Right cardiac atrium (tissue), 5 donors: ENCODE results near the gene LITAFD. TPM values are rescaled to one million over a fixed set of nuclear protein-coding genes. Genes with fewer than 3 reads are reported as not detected.

Source experiments
- ATAC-seq, 2 donors: fragments of 200-7000 bp; cut with Tn5 transposase; one replicate each; pipeline versions ENCODE4 v1.8.0 to v1.9.1; 2020; ENCODE audit warnings: moderate library complexity in 2 of 2, mild to moderate bottlenecking in 1 of 2
- DNase-seq, 3 donors: peaks; one replicate each; pipeline ENCODE4 v3.0.0-alpha.2; 2020
- H3K27ac ChIP-seq: one replicate; pipeline ENCODE4 v1.5.1; 2013; ENCODE audit warnings: mild to moderate bottlenecking, low read length, control low read depth, moderate library complexity
- H3K27me3 ChIP-seq: one replicate; pipeline ENCODE4 v1.6.1; 2013; ENCODE audit not compliant: control insufficient read depth, insufficient read depth
- H3K4me1 ChIP-seq: one replicate; pipeline ENCODE4 v1.6.1; 2013; ENCODE audit warnings: low read length; ENCODE audit not compliant: control insufficient read depth, insufficient read depth
- H3K4me3 ChIP-seq: one replicate; pipeline ENCODE4 v1.5.1; 2013; ENCODE audit warnings: low read length, control low read depth
- H3K9me3 ChIP-seq: one replicate; pipeline ENCODE4 v1.6.1; 2013; ENCODE audit warnings: low read length; ENCODE audit not compliant: control insufficient read depth
- WGBS: extraction: QIAGEN DNeasy Blood & Tissue Kit; methylation state at CpG from one replicate; pipeline ENCODE4 v1.1.7; 2013; 5-methylcytosine and 5-hydroxymethylcytosine counted together
- intact Hi-C, 4 donors: fragments of 100-400 bp; cut with DNase I; formaldehyde crosslinking; loops; one replicate each; pipeline versions ENCODE4 v1.11.0 to v1.14.0; 2022 to 2023
- polyA plus RNA-seq: library from polyadenylated mRNA; stranded (reverse); fragments of 200-250 nt; gene quantifications from one replicate; pipeline ENCODE4 v1.2.3, GENCODE V29; 2013
- total RNA-seq, 4 donors: library from RNA; stranded (reverse); fragmentation: NEBNext Ultra II Directional; extraction: Animal tissue kit (Norgen Biotek cat#: 25700); gene quantifications; one replicate each; pipeline ENCODE4 v1.2.1, GENCODE V29; 2021
- donor health status: healthy with polysubstance abuse.
- donor health status: DM: no; HTN: yes; CAD: no.
- donor health status: DM: no; HTN: no; CAD: no.
- donor health status: DM: no; HTN: yes; CAD: no; lungs with severe emphysema.
- donor health status: DM: yes; HTN: yes; CAD: no.

The LITAFD gene
- total and polyA plus RNA-seq, 5 donors, result not detected

DNA sequence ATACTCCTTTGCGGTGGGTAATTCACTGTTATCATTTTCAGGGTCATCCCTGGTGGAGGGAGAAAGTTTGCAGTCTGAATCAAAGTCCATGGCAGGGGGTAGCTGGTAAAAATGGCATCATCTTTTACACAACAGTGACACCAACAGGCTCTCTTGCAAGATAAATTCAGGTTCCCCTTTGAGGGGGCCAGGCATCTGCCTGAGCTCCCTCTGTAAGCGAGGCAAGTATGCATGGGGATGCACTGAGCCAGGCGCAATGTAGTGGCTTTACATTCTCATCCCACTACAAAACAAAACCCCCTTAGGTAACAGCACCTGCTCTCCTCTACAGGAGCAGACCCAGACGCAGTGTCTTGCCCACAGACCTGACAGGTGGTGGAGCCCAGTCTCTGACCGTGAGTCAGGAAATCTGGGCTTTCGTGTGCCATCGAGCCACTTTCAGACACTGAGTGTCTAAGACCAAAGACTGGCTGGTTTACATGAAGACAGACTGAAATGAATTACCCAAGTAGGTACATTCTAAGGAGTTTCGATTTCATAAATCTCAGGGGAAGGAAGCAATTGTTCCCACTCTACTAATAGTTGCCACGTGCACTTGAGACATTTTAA, 17.7 kb downstream of the LITAFD start:
- no peaks in the 10 kb centered on the region for H3K9me3 ChIP-seq
- no peak overlapping the region for H3K4me3 ChIP-seq
- no peaks in the 10 kb centered on the region for H3K4me1 ChIP-seq
- no peak overlapping the region for H3K27ac ChIP-seq
- ATAC-seq (no peak), DNase-seq (no peak)
- intact Hi-C loops, result no loop called here
- no peaks in the 10 kb centered on the region for H3K27me3 ChIP-seq
- 85% methylated on average over 9 of the region's 9 CpGs for WGBS

GRCh38 chr16:8900343-8900742, 18.2 kb downstream of the LITAFD start:
- DNase-seq, result no peak
- H3K27me3 ChIP-seq, result no peaks in the 10 kb centered on the region
- intact Hi-C loops, result no loop called here
- no peak for ATAC-seq
- H3K4me3 ChIP-seq, result no peak overlapping the region
- 74% methylated on average over 5 of the region's 5 CpGs for WGBS
- H3K4me1 ChIP-seq, result no peaks in the 10 kb centered on the region
- no peak overlapping the region for H3K27ac ChIP-seq
- no peaks in the 10 kb centered on the region for H3K9me3 ChIP-seq

- Histone ChIP-seq H3K9me3 (no peaks in the 10 kb centered on the region), H3K27ac (no peak overlapping the region), H3K4me1 (no peaks in the 10 kb centered on the region), H3K4me3 (no peak overlapping the region), H3K27me3 (no peaks in the 10 kb centered on the region)
- DNase-seq (no peak), ATAC-seq (no peak)
- intact Hi-C loops, result no loop called here
- WGBS, result 78% methylated on average over 13 of the region's 13 CpGs
Measured at GRCh38 chr16:8901320-8901861, 19.2 kb downstream of the LITAFD start.

GRCh38 chr16:8903004-8903403, 20.9 kb downstream of the LITAFD start:
- intact Hi-C loops, result no loop called here
- no peaks in the 10 kb centered on the region for H3K4me1 ChIP-seq
- H3K9me3 ChIP-seq, result no peaks in the 10 kb centered on the region
- H3K27me3 ChIP-seq, result no peaks in the 10 kb centered on the region
- DNase-seq, result no peak
- H3K4me3 ChIP-seq, result no peak overlapping the region
- WGBS, result 93% methylated on average over 9 of the region's 9 CpGs
- no peak for ATAC-seq
- no peak overlapping the region for H3K27ac ChIP-seq

DNA sequence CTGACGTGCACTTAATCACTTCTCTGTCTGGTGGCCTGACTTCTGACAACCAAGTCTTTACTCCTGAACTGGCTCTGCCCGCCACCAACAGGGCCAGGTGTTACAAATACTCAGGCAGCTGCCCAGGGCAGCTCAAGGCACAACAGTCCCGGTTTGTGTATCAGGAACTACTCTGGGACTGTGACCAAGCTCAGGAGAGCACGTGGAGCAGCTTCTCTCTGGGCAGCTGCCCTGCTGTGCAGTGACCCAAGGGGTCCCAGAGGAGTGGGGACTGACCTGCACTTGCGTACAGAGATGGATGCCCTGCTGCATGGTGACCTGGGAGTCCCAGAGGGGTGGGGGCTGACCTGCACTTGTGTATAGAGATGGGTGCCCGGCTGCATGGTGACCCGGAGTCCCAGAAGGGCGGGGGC, 21.9 kb downstream of the LITAFD start:
- H3K27me3 ChIP-seq, result no peaks in the 10 kb centered on the region
- H3K27ac ChIP-seq, result no peak overlapping the region
- ATAC-seq (peak in 1 of 2 donors; percentile 29), DNase-seq (no peak)
- intact Hi-C loops, result no loop called here
- H3K4me1 ChIP-seq, result no peaks in the 10 kb centered on the region
- no peak overlapping the region for H3K4me3 ChIP-seq
- H3K9me3 ChIP-seq, result no peaks in the 10 kb centered on the region
- WGBS, result 90% methylated on average over 8 of the region's 8 CpGs

GRCh38 chr16:8905168-8905762, 23.1 kb downstream of the LITAFD start:
- ATAC-seq, result no peak
- Histone ChIP-seq H3K27me3 (no peaks in the 10 kb centered on the region), H3K9me3 (no peaks in the 10 kb centered on the region), H3K4me3 (no peak overlapping the region), H3K4me1 (no peaks in the 10 kb centered on the region), H3K27ac (no peak overlapping the region)
- 76% methylated on average over 13 of the region's 13 CpGs for WGBS
- DNase-seq, result no peak
- intact Hi-C loops, result no loop called here

DNA sequence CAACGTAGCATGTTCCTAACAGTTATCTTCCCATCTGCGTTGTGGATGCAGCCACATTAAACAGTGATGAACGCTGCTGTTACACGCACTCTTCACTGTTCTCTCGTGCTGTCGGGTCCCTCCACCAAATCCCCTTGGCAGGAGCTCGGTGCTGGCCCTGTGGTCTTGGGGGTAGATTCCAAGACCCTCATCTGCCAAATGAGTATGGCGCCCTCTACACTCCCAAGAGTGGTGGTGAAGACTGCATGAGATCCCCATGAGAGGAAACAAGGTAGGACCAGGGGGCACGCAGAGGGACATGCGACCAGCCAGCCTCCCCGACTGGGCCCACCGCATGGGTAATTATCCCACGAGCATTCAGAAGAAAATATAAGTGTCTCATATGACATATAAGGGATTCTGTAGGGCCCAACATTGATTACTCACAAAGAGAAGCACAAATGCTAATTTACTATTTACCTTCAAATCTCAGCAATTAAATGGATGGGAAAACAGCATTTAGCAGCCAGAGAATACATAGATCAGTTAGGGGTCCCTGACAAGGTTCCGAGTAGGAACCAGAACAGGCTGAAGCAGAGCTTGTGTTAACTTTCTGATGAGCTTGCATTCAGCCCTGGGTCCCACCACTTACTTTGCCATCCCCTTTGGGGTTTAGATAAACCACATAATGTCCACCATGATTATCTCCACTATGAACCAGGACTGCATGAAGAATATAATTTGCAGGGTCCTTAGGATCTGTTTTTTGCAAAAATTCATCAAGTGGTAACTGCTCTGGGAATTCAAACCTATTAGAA, 23.8 kb downstream of the LITAFD start:
- no peaks in the 10 kb centered on the region for H3K27me3 ChIP-seq
- H3K4me3 ChIP-seq, result no peak overlapping the region
- WGBS, result 83% methylated on average over 14 of the region's 14 CpGs
- ATAC-seq (no peak), DNase-seq (no peak)
- H3K9me3 ChIP-seq, result no peaks in the 10 kb centered on the region
- no peaks in the 10 kb centered on the region for H3K4me1 ChIP-seq
- H3K27ac ChIP-seq, result no peak overlapping the region
- intact Hi-C loops, result no loop called here

DNA sequence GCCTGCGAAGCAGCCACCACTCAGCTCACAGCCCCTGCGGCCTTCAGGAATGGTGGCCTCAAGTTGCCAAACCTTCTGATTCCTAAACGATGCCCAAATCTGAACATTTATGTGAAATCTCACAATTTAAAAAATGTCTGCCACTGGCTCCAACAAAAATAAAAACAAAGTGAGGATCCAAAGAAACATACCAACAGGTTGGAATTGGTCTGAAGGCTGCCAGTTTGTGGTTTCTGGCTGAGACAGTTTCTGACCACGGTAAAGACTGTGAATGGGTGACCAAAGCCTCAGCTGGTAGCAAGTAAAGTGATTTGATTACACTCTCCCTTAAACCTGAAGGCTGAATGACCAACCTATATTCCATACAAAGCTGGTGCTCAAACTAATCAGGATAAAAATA, 24.9 kb downstream of the LITAFD start:
- Histone ChIP-seq H3K27ac (no peak overlapping the region), H3K4me3 (no peak overlapping the region), H3K4me1 (no peaks in the 10 kb centered on the region), H3K27me3 (no peaks in the 10 kb centered on the region), H3K9me3 (no peaks in the 10 kb centered on the region)
- ATAC-seq (no peak), DNase-seq (no peak)
- intact Hi-C loops, result no loop called here
- 80% methylated on average over 4 of the region's 4 CpGs for WGBS

GRCh38 chr16:8908810-8909468, 26.8 kb downstream of the LITAFD start:
- 86% methylated on average over 8 of the region's 8 CpGs for WGBS
- ATAC-seq, result no peak
- no peaks in the 10 kb centered on the region for H3K4me1 ChIP-seq
- H3K27ac ChIP-seq, result no peak overlapping the region
- no peak for DNase-seq
- no peak overlapping the region for H3K4me3 ChIP-seq
- intact Hi-C loops, result no loop called here
- H3K9me3 ChIP-seq, result no peaks in the 10 kb centered on the region
- no peaks in the 10 kb centered on the region for H3K27me3 ChIP-seq

DNA sequence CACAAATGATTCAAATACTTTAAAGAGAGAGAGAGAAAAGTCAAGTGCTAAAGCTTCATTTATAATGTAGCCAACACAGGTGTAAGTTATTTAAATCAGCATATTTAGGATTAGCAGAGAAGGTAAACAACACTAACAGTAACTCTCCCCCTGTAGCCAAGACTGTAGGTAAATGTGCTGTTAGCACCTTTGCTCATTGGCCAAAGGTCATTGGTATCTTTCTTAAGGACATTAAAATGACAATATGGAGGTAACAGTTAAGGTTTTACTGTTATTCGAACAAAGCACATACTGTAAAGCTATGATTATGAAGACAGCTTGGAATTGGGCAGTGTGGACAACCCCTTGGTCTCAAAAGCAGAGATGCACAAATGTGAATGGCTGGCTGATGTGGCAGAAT, 28.7 kb downstream of the LITAFD start:
- 87% methylated on average over 1 of the region's 1 CpG for WGBS
- H3K4me1 ChIP-seq, result no peaks in the 10 kb centered on the region
- intact Hi-C loops, result no loop called here
- no peak for DNase-seq
- no peaks in the 10 kb centered on the region for H3K9me3 ChIP-seq
- no peak for ATAC-seq
- H3K4me3 ChIP-seq, result no peak overlapping the region
- no peak overlapping the region for H3K27ac ChIP-seq
- H3K27me3 ChIP-seq, result no peaks in the 10 kb centered on the region

DNA sequence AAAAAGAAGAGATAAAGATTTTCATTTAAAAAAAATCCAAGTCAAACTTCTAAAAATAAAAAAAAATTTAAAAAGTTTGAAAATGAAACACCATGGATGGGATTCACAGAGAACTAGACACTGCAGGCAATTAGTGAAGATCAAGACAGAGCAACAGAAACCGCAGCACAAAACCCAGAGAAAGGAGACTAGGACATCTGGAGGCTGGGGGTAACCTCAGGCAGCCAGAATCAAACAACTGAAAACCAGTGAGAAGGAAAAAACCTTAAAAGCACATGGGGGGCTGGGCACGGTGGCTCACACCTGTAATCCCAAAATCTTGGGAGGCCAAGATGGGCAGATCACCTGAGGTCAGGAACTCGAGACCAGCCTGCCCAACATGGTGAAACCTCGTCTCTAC, 30.6 kb downstream of the LITAFD start:
- 95% methylated on average over 4 of the region's 4 CpGs for WGBS
- Histone ChIP-seq H3K4me3 (no peak overlapping the region), H3K27ac (no peak overlapping the region), H3K9me3 (no peaks in the 10 kb centered on the region), H3K4me1 (no peaks in the 10 kb centered on the region), H3K27me3 (no peaks in the 10 kb centered on the region)
- intact Hi-C loops, result no loop called here
- ATAC-seq, result no peak
- DNase-seq, result no peak
